Activated naive CD4-positive, alpha-beta T cell treated with Interleukin-2 at 50 U/mL for 16 hours (primary cell): ENCODE measurements around the gene ARL5C.
"Not testable (repeated sequence)": the region's sequence is repeated elsewhere in the genome, so short reads cannot be mapped to it uniquely, and the experiment has no call there.

Source experiments
- DNase-seq: peaks from one replicate; pipeline ENCODE4 v3.0.0-alpha.2; 2020

ARL5C gene

DNA sequence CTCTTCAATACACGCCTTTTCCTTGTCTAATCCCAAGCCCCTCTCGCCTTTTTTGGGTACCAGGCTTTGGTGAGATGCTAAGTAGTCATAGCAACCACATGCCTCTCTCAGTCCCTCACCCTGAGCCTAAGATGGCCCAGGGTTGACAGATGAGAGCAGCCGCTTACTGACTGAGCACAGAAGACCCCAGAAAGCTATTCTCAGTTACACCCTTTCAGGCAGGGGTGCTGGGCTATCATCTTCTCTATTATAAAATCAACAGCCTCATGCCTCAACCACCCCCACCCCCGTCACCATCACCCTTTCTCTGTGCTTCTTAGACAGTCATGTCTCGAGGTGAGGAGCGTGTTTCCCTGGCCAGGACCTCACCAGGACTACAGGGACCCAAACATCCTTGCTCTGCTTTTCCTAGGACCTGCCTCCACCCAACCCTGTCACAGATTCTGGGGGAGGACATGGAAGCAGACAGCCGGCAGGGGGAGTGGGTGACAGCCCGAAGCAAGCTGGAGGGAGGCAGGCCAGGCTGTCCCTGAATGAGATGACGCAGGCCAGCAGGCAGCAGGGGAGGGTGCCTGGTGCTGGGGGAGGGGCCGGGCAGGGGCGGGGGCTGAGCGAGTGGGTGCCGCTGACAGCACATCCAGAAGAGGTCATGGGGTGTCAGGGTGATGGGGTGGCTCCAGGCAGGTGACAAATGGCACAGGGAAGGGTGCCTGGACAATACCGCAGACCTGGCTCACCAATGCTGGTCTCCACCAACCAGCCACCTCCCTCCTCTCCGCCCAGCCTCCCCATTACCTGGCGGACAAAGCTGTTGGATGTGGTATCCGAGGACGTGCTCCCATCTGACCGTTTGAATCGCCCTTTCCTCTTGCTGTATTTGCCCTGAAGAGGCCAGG lies 28.4 kb upstream of the ARL5C start:
- DNase-seq = no peak

DNA sequence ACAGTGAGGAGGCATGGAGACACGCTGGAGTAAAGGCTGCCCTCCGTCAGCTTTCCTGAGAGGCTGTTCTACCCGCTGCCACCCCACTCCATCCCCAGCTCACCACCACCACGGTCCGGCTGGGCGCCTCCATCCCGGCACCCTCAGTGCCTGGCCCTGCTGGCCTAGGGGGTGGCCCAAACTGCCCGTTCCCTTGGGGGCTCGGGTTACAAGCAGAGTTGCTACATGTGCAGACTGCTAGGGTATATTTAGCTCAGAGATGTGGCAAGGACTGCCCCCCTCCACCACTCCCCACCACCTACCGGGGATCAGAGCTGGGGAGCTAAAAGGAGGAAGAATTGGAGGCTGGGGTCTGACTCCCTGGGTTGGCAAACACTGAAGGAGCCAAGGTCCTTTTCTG lies 27.4 kb upstream of the ARL5C start:
- no peak for DNase-seq

DNA sequence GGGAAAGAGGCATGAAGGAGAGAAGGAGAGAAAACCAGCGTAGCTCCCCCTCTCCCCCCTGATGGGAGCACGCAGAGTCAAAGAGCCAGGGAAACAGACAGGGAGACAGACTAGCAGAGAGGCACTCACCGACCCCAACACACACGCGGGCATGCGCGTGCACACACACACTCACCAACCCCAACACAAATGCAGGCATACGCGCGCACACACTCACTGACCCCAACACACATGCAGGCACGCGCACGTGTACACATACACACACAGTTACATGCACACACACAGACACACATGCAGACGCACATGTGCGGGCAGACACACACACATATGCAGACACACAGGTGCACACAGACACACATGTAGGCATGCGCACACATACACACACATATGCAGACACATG lies 26.9 kb upstream of the ARL5C start:
- no peak for DNase-seq

GRCh38 chr17:39191750-39192510 lies 26.0 kb upstream of the ARL5C start:
- no peak for DNase-seq

DNA sequence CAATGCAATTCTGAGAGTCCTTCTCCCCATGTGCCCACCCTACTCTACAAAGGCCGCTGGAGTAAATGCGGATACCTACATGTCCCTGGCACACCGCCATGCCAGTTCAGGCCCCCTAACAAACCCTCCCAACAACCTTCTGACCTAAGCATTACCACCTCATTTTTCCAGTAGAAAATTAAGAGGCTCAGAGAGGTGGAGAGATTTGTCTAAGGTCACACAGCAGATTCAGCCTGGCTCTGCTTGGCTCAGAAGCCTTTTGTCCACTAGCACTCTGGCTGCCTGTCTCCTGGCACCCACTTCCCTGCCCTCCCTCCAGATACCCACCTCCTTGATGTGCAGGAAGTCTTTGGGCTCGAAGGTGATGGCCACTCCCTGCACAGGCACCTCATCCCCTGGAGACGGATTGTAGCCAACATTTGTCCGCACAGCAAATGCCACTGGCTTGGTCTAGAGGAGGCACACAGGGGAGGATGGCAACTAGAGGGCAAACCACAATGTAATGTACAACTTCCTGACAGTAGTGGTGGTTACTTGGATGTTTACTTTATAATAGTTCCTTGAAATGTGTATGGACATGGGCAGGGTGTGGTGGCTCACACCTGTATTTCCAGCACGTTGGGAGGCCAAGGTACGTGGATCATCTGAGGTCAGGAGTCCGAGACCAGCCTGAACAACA lies 21.3 kb upstream of the ARL5C start:
- no peak for DNase-seq

- DNase-seq = no peak
These were observed 20.6 kb upstream of the ARL5C start for GRCh38 chr17:39186481-39187002.

- no peak for DNase-seq
These were observed 17.8 kb upstream of the ARL5C start for GRCh38 chr17:39183720-39184119.

- DNase-seq = no peak
These were observed 17.1 kb upstream of the ARL5C start for GRCh38 chr17:39183045-39183444.

DNA sequence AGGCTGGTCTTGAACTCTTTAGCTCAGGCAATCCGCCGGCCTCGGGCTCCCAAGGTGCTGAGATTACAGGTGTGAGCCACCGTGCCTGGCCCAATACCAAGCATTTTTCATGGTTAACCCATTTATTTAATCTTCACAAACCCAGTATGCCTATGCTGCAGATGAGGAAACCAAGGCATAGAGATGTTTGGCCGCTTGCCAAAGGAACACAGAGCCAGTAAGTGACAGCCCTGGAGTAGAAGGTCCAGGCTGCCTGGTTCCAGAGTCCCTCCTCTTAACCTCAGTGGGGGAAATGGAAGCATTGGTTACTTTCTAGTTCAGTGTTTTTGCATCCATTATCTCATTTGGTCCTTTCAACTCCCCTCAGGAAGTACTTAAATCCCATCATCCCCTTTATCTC lies 15.3 kb upstream of the ARL5C start:
- no peak for DNase-seq

GRCh38 chr17:39178536-39178935 lies 12.6 kb upstream of the ARL5C start:
- DNase-seq = no peak

- DNase-seq = no peak
These were observed 11.3 kb upstream of the ARL5C start for GRCh38 chr17:39177256-39177655.

- no peak for DNase-seq
These were observed 9.7 kb upstream of the ARL5C start for GRCh38 chr17:39175695-39176093.

GRCh38 chr17:39174920-39175694 lies 9.1 kb upstream of the ARL5C start:
- peak; percentile 75 for DNase-seq

- no peak for DNase-seq
These were observed 7.7 kb upstream of the ARL5C start for GRCh38 chr17:39173526-39174274.

DNA sequence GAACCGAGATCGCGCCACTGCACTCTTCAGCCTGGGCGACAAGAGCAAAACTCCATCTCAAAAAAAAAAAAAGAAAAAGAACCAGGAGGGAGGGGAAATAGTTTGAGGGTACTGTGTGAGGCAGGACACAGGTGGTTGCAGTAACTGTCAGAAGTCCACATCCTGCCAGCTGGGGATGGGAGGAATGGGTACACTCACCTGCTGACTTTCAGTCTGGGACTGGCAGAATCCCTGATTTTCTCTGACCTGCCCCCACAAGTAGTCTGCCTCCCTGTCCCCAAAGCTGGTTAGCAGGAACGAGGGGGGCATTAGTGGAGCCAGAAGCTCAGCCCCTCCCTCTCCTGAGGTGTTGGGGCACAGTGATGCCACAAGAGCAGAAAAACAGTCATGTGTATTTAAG lies 7.1 kb upstream of the ARL5C start:
- no peak for DNase-seq

GRCh38 chr17:39171933-39172332 lies 6.0 kb upstream of the ARL5C start:
- DNase-seq = no peak

DNA sequence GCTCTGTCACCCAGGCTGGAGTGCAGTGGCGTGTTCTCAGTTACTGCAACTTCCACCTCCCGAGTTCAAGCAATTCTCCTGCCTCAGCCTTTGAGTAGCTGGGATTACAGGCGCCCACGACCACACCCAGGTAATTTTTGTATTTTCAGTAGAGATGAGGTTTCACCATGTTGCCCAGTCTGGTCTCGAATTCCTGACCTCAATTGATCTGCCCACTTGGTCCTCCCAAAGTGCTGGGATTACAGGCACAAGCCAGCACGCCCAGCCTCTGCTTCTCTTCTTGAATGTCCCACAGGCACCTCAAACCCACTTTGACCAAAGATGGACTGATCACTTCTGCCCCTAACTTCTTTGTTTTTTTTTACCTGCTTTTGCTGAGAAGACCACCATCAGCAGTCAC lies 4.6 kb upstream of the ARL5C start:
- DNase-seq = no peak

- no peak for DNase-seq
These were observed 4.1 kb upstream of the ARL5C start for GRCh38 chr17:39170109-39170508.

DNA sequence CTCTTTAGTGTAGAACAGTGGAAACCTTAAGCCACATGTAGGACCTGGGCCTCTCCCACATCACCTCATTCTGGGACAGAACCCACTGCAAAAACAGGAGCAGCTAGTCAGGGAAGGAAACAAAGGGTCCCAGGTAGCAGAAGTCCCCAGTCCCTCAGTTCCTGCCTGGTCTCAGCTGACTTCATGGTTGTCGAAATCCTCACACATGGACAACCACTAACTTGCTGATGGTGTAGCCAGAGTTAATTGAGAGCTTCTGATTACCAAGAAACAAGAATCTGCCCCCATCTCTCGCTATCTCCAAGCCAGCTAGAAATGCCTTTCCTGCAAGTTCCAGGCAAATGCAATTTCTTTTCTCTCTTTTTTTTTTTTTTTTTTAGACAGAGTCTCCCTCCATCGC lies 3.6 kb upstream of the ARL5C start:
- DNase-seq = no peak

DNA sequence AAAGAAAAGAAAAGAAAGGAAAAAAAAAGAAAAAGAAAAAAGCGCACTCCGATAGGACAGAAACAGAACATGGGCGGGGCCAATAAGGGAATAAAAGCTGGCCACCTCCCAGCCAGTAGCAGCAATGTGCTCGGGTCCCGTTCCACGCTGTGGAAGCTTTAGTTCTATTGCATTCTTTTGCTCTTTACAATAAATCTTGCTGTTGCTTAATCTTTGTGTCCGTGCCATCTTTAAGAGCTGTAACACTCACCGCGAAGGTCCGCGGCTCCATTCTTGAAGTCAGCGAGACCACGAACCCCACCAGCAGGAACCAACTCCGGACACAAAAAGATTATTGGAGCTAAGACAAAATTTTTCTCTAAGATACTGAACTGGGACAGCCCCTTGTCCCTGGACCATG lies 3.1 kb upstream of the ARL5C start:
- DNase-seq = no peak

- DNase-seq = not testable (repeated sequence)
These were observed 2.5 kb upstream of the ARL5C start for GRCh38 chr17:39168503-39168902.

GRCh38 chr17:39167476-39167875 lies 1.5 kb upstream of the ARL5C start:
- no peak for DNase-seq
